HG02623 (cell line): ENCODE data around the gene PSTPIP2.
"Not testable (repeated sequence)": the region's sequence is repeated elsewhere in the genome, so short reads cannot be mapped to it uniquely, and the experiment has no call there.

Experiments
- ATAC-seq: cut with Tn5 transposase; IDR thresholded peaks from one replicate; pipeline ENCODE4 v1.9.1; 2021; ENCODE audit warnings: moderate library complexity; ENCODE audit not compliant: unreplicated experiment

Gene PSTPIP2

GRCh38 chr18:45993438-45993837 lies 78.6 kb downstream of the PSTPIP2 start:
- ATAC-seq = no peak

- ATAC-seq = not testable (repeated sequence)
These were observed 79.5 kb downstream of the PSTPIP2 start for GRCh38 chr18:45992527-45992926.

- no peak for ATAC-seq
These were observed 80.3 kb downstream of the PSTPIP2 start for GRCh38 chr18:45991788-45992187.

- no peak for ATAC-seq
These were observed 87.4 kb downstream of the PSTPIP2 start for GRCh38 chr18:45984546-45985235.

- no peak for ATAC-seq
These were observed 90.2 kb downstream of the PSTPIP2 start for GRCh38 chr18:45981821-45982220.

GRCh38 chr18:45980229-45980628 lies 91.8 kb downstream of the PSTPIP2 start:
- ATAC-seq = no peak

- no peak for ATAC-seq
These were observed 94.0 kb downstream of the PSTPIP2 start for GRCh38 chr18:45978084-45978483.

- no peak for ATAC-seq
These were observed 95.1 kb downstream of the PSTPIP2 start for GRCh38 chr18:45976974-45977373.

- no peak for ATAC-seq
These were observed 95.5 kb downstream of the PSTPIP2 start for GRCh38 chr18:45976566-45976965.

- no peak for ATAC-seq
These were observed 97.9 kb downstream of the PSTPIP2 start for GRCh38 chr18:45974088-45974536.

GRCh38 chr18:45967007-45967706 lies 104.9 kb downstream of the PSTPIP2 start, which contains the start of gene EPG5:
Gene EPG5, minus strand, starts transcription at chr18:45967329. Its CDS starts 90 bp downstream, at chr18:45967239.
- peak; percentile 96 for ATAC-seq

- not testable (repeated sequence) for ATAC-seq
These were observed 107.1 kb downstream of the PSTPIP2 start for GRCh38 chr18:45964913-45965312.

GRCh38 chr18:45962866-45963265 lies 109.2 kb downstream of the PSTPIP2 start:
- no peak for ATAC-seq

GRCh38 chr18:45962461-45962860 lies 109.6 kb downstream of the PSTPIP2 start:
- no peak for ATAC-seq

- not testable (repeated sequence) for ATAC-seq
These were observed 112.6 kb downstream of the PSTPIP2 start for GRCh38 chr18:45959484-45959883.

GRCh38 chr18:45958730-45959129 lies 113.3 kb downstream of the PSTPIP2 start:
- no peak for ATAC-seq

- ATAC-seq = no peak
These were observed 114.0 kb downstream of the PSTPIP2 start for GRCh38 chr18:45958027-45958426.

- ATAC-seq = no peak
These were observed 115.0 kb downstream of the PSTPIP2 start for GRCh38 chr18:45957100-45957499.

- no peak for ATAC-seq
These were observed 117.8 kb downstream of the PSTPIP2 start for GRCh38 chr18:45954070-45954934.

- ATAC-seq = no peak
These were observed 120.9 kb downstream of the PSTPIP2 start for GRCh38 chr18:45951016-45951714.

GRCh38 chr18:45945669-45946068 lies 126.4 kb downstream of the PSTPIP2 start:
- ATAC-seq = no peak
